AG04449 (cell line): ENCODE data around the gene RSU1.

Source experiments
- CTCF ChIA-PET: fragments of 350-600 bp; formaldehyde crosslinking; extraction: SDS; loops from one replicate; lab custom pipeline; 2021; ENCODE audit warnings: antibody characterized with exemption; lab: Yijun Ruan, JAX
- POLR2A ChIA-PET: fragments of 400-600, 350-600 bp; formaldehyde crosslinking; extraction: SDS; loops from one replicate; lab custom pipeline; 2020; ENCODE audit warnings: antibody characterized with exemption, inconsistent platforms; lab: Yijun Ruan, JAX
- DNase-seq: peaks from one replicate; pipeline ENCODE4 v3.0.0-alpha.2; 2010; ENCODE audit warnings: low read depth, low spot score
- H3K4me3 ChIP-seq: 2 replicates; pipeline ENCODE4 v1.5.1; 2011; ENCODE audit warnings: low read depth, mild to moderate bottlenecking, control low read depth, low read length
- CTCF ChIP-seq: IDR thresholded peaks from one replicate; pipeline ENCODE4 v1.5.1; 2011; ENCODE audit warnings: mild to moderate bottlenecking, moderate library complexity, low read length, control low read depth, inconsistent platforms; ENCODE audit not compliant: insufficient read depth; ENCODE audit errors: missing control alignments

Gene RSU1

GRCh38 chr10:16652154-16652553 lies 165.1 kb downstream of the RSU1 start:
- POLR2A ChIA-PET = no interaction called here
- CTCF ChIA-PET = no interaction called here
- DNase-seq = no peak
- TF ChIP-seq CTCF = no peak
- H3K4me3 ChIP-seq = no peak overlapping the region

- CTCF ChIA-PET = no interaction called here
- H3K4me3 ChIP-seq = no peak overlapping the region
- POLR2A ChIA-PET = no interaction called here
- no peak for TF ChIP-seq CTCF
- DNase-seq = no peak
Observed at GRCh38 chr10:16649757-16650156, 167.5 kb downstream of the RSU1 start.

- TF ChIP-seq CTCF = no peak
- CTCF ChIA-PET = interaction anchor here (0.6 kb wide), 1 partner anchor 9 kb away, joined by 3 read pairs; no protein-coding TSS in a partner anchor
Observed at GRCh38 chr10:16648366-16648765, 168.9 kb downstream of the RSU1 start.

GRCh38 chr10:16646181-16647059 lies 170.8 kb downstream of the RSU1 start:
- CTCF ChIA-PET = no interaction called here
- POLR2A ChIA-PET = interaction anchor here (0.5 kb wide), 1 partner anchor 508 kb away, joined by 3 read pairs; no protein-coding TSS in a partner anchor

More at GRCh38 chr10:16648366-16648765, 168.9 kb downstream of the RSU1 start:
- DNase-seq = no peak
- POLR2A ChIA-PET = no interaction called here
- H3K4me3 ChIP-seq = no peak overlapping the region

GRCh38 chr10:16644146-16644545 lies 173.1 kb downstream of the RSU1 start:
- TF ChIP-seq CTCF = no peak
- no peak overlapping the region for H3K4me3 ChIP-seq
- peak; percentile 12 for DNase-seq
- POLR2A ChIA-PET = no interaction called here
- CTCF ChIA-PET = no interaction called here

More at GRCh38 chr10:16646181-16647059, 170.8 kb downstream of the RSU1 start:
- no peak for TF ChIP-seq CTCF
- no peak overlapping the region for H3K4me3 ChIP-seq
- no peak for DNase-seq

- ChIA-PET POLR2A (no interaction called here), CTCF (interaction anchor here (0.8 kb wide), 1 partner anchor 9 kb away, joined by 4 read pairs; no protein-coding TSS in a partner anchor)
- no peak for DNase-seq
- TF ChIP-seq CTCF = no peak
- H3K4me3 ChIP-seq = no peak overlapping the region
Observed at GRCh38 chr10:16643502-16643901, 173.7 kb downstream of the RSU1 start.
